ENCODE data around the gene CEBPE. TPM values are rescaled to one million over a fixed set of nuclear protein-coding genes. Genes with fewer than 3 reads are reported as not detected.

CEBPE gene
- total RNA-seq, 1 donor from 2014 or later: 0.09 TPM

DNA sequence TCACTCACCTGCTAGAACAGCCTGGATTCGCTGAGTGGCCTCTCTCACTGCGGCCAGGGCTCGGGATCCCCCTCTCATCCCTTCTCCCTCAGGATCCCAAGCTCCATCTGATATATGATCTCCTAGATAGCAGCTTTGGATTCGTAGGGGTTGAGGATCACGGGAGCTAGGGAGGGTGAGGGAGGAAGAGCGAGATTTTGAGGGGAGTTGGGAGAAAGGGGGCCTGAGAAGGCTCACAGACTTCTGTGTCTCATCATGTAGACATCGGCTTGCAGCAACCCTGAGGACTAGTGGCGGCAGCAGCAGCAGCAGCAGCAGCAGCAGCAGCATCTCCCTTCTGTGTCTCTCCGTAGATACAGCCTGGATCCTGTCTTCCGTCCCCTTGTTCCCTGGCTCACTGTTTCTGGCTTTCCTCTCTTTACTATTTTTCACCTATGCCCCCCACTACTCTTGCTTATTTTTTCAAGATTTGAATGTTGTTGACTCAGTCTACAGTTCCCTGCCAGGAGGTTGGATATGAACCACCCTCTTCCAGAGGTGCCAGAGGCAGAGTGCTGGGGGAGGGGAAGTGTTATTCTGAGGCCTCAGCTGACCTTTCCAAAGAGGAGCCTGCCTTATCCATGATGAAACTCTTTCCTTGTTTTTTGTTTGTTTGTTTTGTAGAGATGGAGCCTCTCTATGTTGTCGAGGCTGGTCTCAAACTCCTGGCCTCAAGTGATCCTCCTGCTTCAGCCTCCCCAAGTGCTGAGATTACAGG lies 14.3 kb downstream of the CEBPE start, which contains the start of gene CIROP:
Gene CIROP, minus strand, starts transcription at position 399 of the 757 bp plus-strand sequence. Its CDS starts 69 bp downstream, at position 330.
- intact Hi-C loops (cut with micrococcal nuclease): no loop called here

- intact Hi-C loops (cut with micrococcal nuclease): no loop called here
Observed at GRCh38 chr14:23104070-23104590, 14.9 kb downstream of the CEBPE start.

GRCh38 chr14:23103581-23103980 lies 15.5 kb downstream of the CEBPE start:
- intact Hi-C loops (cut with micrococcal nuclease): no loop called here

DNA sequence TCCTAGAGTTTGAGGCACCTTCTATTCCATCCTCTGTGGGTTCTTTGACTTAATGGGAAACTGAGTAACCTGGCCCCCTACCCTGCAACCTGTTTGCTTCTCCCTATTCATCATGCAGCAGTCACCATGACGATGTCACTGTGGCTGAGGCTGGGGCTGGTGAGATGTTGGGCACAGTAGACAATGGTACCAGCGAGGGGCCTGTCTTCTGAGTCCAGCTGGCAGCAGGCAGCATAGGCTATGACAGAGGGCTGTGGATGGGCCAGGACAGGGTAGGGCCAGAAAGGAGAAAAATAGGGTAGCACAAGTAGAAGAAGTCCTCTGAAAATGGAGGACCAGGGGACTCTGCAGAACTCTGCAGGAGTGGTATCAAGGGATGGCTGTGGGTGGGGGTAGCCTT lies 16.3 kb downstream of the CEBPE start:
- intact Hi-C loops (cut with micrococcal nuclease): no loop called here

- intact Hi-C loops (cut with micrococcal nuclease): no loop called here
Observed at GRCh38 chr14:23101986-23102625, 16.9 kb downstream of the CEBPE start.

DNA sequence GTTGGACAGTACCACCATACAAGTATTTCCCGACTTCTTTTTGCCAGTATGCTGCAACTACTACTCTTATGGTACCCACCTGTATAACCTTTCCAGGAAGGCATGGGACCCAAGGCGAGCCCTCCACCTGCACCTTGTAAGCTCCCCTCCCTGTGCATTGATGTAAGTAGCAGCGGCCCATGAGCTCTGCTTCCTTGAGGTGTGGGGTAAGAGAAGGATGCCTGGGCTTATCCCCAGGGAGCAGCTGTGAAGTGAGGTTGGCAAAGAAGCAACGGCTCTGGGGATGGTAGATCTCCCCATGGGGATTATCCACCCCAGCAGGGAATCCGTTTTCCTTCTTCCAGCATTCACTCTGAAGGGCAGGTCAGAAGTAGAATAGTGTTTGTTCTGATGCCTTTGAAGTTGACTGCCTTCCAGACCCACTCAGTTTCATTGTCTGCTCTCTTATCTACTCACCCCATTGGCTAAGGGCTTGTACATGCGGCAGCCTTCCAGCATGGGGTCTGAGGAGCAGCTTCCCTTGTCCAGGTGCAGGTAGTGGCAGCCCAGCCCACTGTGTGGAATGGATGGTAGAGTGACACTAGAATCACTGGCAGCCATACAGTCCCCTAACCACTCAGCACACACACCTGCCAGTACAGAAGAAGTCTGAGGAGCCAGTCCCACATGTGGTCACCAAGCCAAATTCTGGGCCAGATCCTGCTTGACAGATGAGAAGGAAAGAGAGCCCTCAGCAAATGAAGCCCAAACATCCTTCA lies 17.7 kb downstream of the CEBPE start:
- intact Hi-C loops (cut with micrococcal nuclease): no loop called here

- intact Hi-C loops (cut with micrococcal nuclease): loop anchor here (10.0 kb wide), 1 partner anchor 455 kb away; the partner anchor contains the start of genes THTPA and ZFHX2
Observed at GRCh38 chr14:23099212-23099861, 19.7 kb downstream of the CEBPE start.

GRCh38 chr14:23097786-23098185 lies 21.3 kb downstream of the CEBPE start:
- intact Hi-C loops (cut with micrococcal nuclease): loop anchor here (10.0 kb wide), 1 partner anchor 457 kb away; the partner anchor contains the start of genes THTPA and ZFHX2

DNA sequence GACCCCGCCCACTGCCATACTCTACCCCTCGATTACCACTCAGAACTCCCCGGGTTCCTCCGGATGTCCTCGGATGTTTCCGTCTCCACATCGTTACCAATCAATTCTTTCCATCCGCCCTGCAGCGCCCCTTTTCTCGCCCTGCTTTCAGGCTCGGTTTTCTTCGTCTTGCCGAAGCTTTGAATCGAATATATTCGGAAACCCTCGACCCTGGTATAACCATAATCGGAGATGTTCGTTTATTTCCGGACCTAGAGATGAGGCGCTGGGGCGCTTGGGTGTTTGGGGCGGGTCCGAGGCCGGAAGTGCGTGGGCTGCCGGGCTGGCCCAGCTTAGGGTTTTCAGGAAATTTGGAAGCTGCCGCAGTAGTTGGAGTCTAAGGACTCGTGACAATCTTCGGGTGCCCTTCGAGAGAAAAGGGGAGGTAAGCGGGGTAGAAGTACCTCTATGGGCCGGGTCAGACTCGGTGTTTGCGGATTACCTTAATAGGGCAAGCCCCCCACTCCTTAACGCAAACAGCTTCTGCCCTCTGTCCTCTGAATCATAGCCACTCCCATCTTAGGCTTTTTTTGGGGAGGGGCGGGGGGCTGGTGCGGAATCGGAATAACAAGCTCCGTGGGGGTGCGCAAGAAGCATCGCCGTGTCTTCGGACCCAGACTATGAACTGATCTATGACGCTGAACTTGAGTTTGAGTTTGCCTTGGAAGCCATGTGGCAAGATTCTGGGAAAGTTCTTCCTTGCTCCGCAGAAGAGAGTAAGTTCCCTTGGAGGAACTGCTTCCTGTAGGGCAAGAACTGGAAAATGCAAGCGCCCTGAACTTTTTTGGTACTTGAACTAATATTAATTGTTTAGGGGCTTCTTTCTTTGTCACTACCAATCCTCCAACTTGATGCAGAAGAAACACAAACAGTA lies 23.6 kb downstream of the CEBPE start, which contains the start of gene C14orf119:
Gene C14orf119, plus strand, starts transcription at position 310 of the 913 bp plus-strand sequence. CDS start 2,154 bp downstream, outside the sequence.
- intact Hi-C loops (cut with micrococcal nuclease): loop anchor here (1.0 to 10.0 kb wide), 6 partner anchors 61 to 459 kb away; partner anchors contain the start of genes NGDN, PABPN1, PSMB5 and THTPA

- intact Hi-C loops (cut with micrococcal nuclease): loop anchor here (1.0 to 10.0 kb wide), 7 partner anchors 23 to 460 kb away; partner anchors contain the start of genes NGDN, PABPN1, PSMB5 and THTPA
Observed at GRCh38 chr14:23094666-23095195, 24.3 kb downstream of the CEBPE start, which contains the start of gene ACIN1. Gene ACIN1, minus strand, starts transcription at chr14:23095136. Its CDS starts 24 bp downstream, at chr14:23095112.

DNA sequence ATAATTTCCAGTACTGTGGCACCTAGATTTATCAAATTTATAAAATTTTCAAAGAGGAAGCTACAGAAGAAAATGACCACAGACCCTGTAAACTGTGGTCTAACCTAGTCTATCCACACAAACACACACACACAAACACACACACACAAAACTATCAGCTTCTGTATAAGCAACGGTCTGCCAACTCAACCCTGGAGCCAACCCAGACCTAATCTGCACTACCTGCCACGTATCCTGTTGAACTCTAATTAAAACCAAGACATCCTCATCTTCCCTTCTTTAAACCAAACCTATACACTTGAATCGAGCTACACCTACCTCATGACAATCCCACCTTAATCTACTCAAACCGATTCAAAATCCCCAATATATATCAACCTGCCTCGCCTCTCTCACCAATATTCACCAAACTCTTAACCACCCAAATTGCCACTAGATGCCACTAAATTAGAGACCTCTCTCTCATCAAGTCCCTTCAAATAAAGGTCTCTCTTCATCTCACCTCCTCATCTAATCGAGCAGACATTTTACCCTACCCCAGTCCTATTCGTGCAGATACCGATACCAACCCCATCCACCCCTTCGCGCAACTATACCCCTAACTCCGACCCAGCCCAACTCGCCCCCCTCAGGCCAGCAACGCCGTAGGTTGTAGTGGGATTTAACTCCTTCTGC lies 24.9 kb downstream of the CEBPE start:
- intact Hi-C loops (cut with micrococcal nuclease): loop anchor here (1.0 to 10.0 kb wide), 2 partner anchors 23 to 461 kb away; partner anchors contain the start of genes THTPA and ZFHX2

GRCh38 chr14:23093526-23093925 lies 25.5 kb downstream of the CEBPE start:
- intact Hi-C loops (cut with micrococcal nuclease): loop anchor here (10.0 kb wide), 1 partner anchor 461 kb away; the partner anchor contains the start of genes THTPA and ZFHX2

GRCh38 chr14:23093104-23093503 lies 26.0 kb downstream of the CEBPE start:
- intact Hi-C loops (cut with micrococcal nuclease): loop anchor here (10.0 kb wide), 1 partner anchor 462 kb away; the partner anchor contains the start of genes THTPA and ZFHX2

DNA sequence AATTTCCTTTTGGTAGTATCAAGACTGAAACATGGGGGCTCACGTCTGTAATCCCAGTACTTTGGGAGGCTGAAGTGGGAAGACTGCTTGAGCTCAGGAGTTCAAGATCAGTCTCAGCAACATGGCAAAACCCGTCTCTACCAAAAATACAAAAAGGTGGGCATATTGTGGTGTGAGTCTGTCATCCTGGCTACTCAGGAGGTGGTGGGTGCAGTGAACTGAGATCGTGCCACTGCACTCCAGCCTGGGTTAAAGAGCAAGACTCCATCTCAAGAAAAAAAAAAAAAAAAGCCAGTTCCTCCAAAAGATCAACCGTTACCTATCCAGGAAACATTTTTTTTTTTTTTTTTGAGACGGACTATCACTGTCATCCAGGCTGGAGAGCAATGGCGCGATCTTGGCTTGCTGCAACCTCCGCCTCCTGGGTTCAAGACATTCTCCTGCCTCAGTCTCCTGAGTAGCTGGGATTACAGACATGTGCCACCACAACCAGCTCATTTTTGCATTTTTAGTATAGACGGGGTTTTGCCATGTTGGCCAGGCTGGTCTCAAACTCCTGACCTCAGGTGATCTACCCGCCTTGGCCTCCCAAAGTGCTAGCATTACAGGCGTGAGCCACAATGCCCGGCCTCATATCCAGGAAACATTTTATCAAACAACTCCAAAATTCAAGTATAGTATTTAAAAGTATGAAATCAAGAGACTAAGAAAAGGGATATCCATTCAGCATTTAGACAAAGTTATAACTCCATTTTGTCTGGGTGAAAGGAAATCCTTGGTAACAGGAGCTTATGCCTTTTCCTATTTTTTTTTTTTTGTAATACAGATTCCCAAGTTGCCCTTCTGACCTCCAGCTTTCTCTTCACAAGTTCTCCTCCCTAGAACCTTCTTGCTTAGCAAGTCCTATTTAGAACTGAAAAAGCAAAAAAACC lies 27.5 kb downstream of the CEBPE start:
- intact Hi-C loops (cut with micrococcal nuclease): loop anchor here (10.0 kb wide), 1 partner anchor 463 kb away; the partner anchor contains the start of genes THTPA and ZFHX2

DNA sequence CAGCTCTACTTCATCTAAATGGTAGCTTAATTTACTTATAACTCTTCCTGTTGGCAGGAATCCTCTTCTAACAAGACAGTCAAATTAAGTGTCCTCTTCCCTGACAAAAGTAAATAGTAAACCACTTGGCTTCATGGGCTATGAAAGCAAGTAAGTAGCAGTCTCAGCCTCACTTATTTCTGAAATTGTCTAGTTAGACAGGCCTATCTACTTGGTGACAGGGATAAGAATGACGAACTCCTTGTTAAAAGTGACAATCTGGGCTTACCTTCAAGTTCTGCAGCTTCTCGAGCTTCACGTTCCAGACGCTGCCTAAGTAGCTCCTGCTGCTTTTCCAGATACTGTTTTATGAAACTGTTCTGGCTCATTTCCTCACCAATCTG lies 28.8 kb downstream of the CEBPE start:
- intact Hi-C loops (cut with micrococcal nuclease): loop anchor here (10.0 kb wide), 1 partner anchor 465 kb away; the partner anchor contains the start of genes THTPA and ZFHX2

- intact Hi-C loops (cut with micrococcal nuclease): loop anchor here (10.0 kb wide), 1 partner anchor 465 kb away; the partner anchor contains the start of genes THTPA and ZFHX2
Observed at GRCh38 chr14:23089498-23090253, 29.4 kb downstream of the CEBPE start.

Data from T-helper 2 cell treated with Interferon-gamma antibody and Interleukin-4, amounts not matched to agents 100 ng/mL and 5 ng/mL, for 36 hours (primary cell).